Panc1 (cell line): ENCODE data around the gene KATNAL2.

Experiments
- CTCF ChIP-seq: fragments of 450-650 bp; IDR thresholded peaks from 2 replicates; pipeline ENCODE4 v1.5.1; 2017; ENCODE audit warnings: mild to moderate bottlenecking
- TCF7L2 ChIP-seq: IDR thresholded peaks from 2 replicates; pipeline ENCODE4 v1.6.1; 2011; ENCODE audit warnings: mild to moderate bottlenecking, low read depth, low read length, inconsistent platforms

GRCh38 chr18:46920067-46920466 lies 2.7 kb downstream of the KATNAL2 start:
- no peak for TF ChIP-seq CTCF
- no peak for TF ChIP-seq TCF7L2
